Measurements from ENCODE around the gene SPRED2.

GRCh38 chr2:65293376-65293775 is 139.0 kb downstream of the SPRED2 start:
- TF ChIP-seq EZH2 (IDR thresholded peaks at IDR 0.05; ENCODE audit: insufficient read depth, poor library complexity, severe bottlenecking) (no peak), EZH2phosphoT487 (IDR thresholded peaks at IDR 0.05; ENCODE audit: insufficient read depth, low read depth) (no peak)
